GM21825 (cell line): ENCODE results near the gene WDR7.

ENCODE experiments used
- ATAC-seq: cut with Tn5 transposase; IDR thresholded peaks from one replicate; pipeline ENCODE4 v1.9.1; 2021; ENCODE audit warnings: mild to moderate bottlenecking, moderate library complexity; ENCODE audit not compliant: unreplicated experiment

WDR7 gene

DNA sequence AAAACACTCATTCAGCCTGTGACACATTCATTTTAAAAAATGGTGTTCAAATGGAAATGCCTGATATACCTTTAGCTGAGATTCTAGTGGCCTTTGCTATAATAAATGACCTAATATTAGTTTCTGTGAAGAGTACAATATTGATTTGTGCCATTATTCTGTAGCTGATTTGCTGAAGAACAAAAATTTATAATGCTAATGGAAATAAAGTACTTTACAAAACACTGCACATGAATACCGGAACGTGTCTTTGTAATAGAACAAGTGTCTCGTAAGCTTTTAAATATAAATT is 138.7 kb downstream of the WDR7 start:
- no peak for ATAC-seq

DNA sequence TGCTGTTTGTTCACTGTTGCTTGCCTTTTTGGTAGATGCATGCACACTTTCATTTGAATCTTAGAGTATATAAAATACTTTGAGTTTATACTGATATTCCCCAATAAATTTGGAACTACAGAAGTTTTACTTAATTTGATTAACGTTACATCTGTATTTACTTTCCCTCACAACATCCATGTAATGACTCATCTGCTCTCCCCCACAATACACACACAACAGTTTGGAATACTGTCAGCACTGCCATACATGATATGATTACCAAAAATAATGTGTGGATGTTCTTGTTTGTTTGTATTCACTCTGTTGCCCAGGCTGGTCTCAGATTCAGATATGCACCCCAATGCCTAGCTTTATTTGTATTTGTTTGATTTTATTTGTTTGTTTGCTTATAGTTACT is 144.2 kb downstream of the WDR7 start:
- no peak for ATAC-seq

DNA sequence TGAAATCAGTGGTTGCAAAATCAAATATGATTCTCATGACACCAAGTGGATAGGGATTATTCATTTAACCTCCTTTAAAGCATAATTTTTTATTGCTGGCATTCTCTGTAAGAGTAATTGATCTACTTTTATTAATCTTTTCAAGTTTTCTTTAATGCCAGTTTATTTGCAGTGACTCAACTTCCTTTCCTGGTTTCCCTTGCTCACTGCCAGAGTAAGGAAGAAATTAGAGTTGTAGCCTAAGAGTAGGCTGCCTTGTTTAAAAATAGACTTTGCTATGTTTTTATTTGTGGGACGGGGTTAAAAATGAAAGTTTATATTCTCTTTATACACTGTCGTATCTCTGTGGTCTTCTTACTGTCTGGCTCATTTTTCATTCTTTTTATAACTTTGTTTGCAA is 148.6 kb downstream of the WDR7 start:
- ATAC-seq, result no peak

DNA sequence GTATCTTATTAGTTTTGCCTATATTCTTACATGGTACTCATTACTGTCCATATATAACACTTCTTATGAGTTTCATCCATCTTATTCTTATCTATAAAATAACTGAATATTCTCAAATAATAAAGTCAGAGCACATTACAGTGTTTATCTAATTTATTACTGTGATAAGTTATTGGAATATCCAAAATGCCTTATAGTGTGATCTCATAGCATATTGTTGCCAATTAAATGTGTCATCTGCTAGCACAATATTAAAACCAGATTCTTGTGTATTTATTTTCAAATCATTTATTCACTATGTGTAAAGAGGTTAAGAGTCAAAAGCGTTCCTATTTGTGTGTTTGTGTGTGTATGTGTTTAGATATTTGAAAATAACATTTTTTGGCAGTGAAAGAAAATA is 151.9 kb downstream of the WDR7 start:
- ATAC-seq, result no peak

DNA sequence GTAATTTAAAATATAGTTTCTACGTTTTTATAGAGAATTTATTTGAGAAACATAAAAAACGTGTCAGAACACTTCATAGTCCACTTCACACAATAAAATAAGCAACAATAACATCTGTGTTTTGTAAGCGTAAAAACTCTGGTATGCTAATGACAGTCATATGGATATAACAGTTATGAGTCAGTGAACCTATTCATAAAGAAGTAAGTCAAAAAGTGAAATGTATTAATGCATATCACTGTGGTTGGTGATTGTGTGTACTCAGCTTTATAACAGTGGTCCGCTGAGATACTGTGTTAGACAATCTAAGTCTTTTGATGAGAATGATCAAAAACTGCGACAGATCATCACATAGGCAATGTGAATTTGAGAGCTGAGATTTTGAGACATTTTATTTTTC is 153.2 kb downstream of the WDR7 start:
- no peak for ATAC-seq

DNA sequence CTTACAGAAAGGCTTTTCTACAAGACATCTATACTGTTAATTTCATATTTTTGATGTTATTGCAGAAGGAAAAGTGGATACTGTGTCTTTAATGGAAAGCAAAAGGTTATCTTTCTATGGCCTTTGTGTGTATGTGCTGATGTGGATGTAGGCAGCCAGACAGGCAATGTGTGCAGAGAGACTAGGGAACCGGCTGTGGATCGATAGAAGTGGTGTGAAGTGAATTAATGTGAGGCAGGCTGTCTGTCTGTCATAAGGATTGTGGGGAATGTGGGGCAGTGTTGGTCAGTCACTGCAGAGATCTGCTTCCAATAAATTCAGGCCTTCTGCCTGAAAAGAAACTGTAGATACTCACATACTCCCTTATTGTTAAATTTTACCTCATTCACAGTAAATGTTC is 156.7 kb downstream of the WDR7 start:
- no peak for ATAC-seq

DNA sequence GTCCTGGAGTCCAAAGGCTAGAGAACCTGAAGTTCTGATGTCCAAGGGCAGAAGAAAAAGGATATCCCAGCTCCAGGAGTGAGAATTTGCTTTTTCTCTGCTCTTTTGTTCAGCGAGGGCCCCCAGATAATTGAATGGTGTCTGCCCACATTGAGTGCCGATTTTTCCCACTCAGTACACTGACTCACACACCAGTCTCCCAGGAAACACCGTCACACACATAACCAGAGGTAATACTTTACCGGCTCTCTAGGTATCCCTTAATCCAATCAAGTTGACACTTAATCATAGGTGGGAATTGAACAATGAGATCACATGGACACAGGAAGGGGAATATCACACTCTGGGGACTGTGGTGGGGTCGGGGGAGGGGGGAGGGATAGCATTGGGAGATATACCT is 161.5 kb downstream of the WDR7 start:
- no peak for ATAC-seq

DNA sequence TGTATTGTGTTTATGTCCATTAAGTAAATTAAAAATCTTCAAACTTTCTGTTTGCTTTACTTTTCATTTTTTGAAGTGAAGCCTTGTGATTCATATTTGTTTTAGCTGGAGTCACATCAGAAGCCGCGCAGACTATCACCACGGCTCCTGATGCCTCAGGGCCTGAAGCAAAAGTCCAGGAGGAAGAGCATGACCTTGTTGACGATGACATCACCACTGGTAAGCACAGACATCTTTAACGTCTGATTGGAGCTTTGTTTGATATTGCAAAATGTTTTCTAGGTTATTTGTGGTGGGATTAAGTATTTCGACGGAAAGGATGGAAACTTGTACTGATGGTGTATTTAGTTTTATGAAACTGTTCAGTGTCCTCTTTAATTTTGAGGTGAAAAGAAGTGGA is 164.8 kb downstream of the WDR7 start:
- ATAC-seq, result no peak

DNA sequence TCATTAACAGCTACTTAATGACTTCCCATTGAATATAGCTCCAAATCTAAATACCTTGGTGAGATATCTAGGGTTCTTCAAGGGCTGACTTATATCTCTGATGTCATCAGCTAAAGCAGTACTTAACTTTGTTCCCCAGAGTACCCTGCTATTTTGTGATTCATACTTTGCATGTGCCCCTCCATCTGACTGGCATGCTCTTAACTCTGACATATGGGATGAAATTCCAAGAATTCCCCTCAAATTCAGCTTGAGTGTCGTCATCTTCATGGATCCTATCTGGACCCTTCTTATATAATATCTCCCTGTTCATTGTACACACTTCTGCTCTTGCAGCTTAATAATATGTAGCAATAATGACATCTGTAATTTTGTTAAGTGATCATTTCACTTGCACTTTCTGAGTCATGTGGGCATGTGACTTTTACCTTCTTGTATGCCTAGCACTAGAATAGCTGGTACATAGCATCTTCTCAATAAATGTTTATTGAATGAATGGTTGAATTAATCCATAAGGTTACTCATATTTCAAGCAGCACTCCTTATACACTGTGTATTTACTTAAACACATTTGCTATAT is 172.9 kb downstream of the WDR7 start:
- no peak for ATAC-seq

DNA sequence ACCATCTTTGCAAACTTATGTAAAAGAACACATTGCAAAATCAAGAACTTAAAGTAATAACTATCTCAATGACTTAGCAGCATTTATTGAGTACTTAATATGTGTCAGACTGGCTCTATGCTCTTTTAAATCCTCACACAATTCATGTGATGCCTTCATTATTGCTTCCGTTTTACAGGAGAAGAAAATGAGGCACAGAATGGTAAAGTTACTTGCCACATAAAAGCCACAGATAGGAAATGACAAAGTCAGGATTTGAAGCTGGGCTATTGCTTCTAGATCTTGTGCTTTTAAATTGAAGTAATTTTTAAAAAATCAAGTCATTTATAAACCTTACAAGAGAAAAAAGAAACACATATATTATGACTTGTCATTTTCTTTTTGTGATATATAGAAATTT is 174.2 kb downstream of the WDR7 start:
- no peak for ATAC-seq

DNA sequence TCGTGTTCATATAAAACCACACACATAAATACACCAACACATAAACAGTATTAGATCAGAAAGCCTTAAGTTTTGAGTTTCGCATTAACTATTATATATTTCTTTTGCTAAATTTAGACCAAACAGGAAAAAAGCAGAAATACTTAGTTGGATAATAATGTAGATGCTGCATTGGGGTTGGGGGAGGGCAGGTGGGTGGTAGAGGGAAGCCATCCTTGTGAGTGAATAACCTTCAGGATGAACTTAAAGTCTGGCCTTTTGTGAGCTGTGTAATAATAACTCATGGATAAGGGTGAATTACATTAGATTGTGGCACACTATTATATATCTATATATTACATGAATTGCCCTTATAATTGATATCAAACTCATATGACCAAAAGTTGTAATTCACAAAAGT is 174.7 kb downstream of the WDR7 start:
- no peak for ATAC-seq

DNA sequence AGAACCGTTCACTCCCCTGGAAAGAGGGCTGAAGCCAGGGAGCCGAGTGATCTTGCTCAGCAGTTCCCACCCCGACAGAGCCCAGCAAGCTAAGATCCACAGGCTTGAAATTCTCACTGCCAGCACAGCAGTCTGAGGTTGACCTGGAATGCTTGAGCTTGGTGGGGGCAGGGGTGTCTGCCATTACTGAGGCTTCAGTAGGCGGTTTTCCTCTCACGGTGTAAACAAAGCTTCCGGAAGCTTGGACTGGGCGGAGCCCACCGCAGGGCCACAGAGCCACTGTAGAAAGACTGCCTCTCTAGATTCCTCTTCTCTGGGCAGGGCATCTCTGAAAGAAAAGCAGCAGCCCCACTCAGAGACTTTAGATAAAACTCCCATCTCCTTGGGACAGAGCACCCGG is 180.8 kb downstream of the WDR7 start:
- ATAC-seq, result no peak

DNA sequence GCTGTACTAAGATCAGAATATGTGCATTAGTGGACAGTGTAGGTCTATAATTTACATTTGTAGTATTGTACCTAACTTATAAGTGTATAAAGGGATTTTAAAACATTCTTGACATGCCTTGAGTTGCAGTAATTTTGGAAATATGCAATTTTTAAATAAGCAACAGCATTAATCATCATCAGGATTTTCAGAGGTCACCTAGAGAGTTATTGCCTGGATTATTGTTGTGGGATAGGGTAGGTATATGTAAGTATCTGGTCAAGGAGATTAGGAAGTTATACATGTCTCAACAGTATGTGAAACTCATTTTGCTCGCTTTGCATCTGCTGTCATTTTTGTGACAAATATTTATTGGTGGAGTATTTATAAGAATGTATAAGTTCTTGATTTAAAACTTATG is 184.2 kb downstream of the WDR7 start:
- no peak for ATAC-seq

DNA sequence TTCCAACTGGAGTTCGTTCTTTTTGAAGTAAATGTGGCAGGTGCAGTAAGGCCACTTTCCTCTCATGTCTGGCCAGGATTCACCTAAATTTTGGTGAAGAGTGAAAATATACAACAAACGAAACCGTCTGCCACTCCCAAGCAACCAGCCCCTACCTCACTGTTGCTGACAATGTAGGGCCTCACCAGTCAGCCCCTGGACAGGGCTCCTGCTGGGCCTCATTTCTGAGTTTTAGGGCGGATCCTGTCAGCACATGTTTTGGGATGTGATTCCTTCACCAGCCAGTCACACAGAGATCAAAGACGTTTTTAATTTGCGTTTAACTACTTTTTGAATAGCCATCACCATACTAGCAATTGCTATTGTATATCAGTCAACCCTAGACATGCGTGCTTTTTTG is 185.0 kb downstream of the WDR7 start:
- ATAC-seq, result no peak

DNA sequence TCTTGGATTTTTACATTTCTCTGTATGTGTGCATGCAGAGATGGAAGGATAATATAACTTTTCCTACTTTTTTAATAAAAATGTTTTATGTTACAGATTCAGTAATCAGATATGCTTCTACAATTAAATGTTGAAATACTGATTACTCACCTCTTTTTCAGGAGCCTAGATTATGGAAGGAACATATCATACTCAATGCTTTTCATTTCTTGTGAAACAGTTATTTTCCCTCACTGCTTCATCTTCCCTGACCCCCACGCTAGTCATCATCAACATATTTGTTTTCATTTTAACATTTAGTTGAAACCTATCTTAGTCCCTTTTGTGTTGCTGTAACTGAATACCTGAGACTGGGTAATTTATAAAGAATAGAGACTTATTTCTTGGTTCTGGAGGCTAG is 190.7 kb downstream of the WDR7 start:
- ATAC-seq, result no peak

DNA sequence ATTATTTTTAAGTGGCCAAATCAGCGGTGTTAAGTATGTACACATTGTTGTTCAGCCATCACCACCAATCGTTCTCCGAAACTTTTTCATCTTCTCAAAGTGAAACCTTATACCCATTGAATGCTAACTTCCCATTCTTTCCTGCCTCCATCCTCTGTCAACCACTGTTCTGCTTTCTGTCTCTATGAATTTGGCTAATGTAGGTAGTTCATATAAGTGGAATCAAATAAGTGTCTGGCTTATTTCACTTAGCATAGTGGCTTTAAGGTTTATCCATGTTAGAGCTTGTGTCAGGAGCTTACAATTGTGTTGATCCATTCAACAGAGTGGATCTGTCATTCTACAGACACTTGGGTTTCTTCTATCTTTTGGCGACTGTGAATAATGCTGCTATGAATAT is 192.1 kb downstream of the WDR7 start:
- ATAC-seq, result no peak

DNA sequence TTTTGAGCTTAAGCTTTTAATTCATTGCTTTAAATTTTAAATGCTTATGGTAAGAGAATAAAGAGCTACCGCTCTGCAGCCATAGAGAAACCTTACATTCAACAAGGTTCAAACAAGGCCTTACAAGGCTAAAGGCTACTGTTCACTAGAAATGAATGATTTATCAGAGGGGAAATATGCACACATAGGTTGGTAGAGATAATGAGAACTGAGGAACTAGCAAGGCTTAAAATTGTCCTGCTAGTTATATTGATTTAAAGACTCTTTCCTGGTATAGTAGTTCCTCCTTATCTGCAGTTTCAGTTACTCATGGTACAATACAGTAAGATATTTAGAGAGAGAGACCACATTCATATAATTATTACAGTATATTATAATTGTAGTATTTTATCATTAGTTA is 193.4 kb downstream of the WDR7 start:
- no peak for ATAC-seq

DNA sequence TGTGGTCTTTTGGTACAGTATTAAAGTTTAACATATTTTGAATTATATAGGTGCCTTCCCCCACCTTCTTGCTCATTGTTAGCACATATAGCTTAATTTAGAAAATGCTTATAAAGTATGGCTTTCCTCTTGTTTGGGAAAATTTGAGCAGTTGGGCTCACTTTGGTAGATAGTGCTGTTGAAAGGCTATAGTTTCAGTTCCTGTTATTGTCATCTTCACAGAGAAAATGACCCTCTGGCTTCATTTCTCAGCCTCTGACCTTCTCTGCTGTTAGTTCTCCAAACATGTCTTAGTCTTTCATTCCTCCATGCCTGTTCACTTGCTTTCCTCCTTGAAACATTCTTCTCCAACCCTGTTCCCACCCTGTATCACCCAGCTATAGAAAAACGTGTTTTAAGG is 200.6 kb downstream of the WDR7 start:
- ATAC-seq, result peak; percentile 86

DNA sequence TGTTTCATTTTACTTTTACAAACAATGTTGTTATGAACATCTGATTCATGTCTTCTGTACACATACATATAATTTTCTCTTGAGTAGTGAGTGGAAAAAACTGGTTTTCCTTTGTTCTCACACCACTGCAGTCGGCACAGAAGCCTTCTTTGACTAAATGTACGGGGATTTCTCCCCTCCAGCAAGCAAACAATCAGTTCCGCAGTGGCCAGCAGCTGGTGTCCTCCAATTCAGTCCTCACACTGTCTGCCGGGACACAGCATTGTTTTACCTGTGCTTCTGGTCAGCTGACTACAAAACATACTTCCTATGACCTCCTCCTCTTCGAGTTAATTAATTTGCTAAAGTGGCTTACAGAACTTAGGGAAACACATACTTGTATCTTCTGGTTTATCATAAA is 202.8 kb downstream of the WDR7 start:
- no peak for ATAC-seq

DNA sequence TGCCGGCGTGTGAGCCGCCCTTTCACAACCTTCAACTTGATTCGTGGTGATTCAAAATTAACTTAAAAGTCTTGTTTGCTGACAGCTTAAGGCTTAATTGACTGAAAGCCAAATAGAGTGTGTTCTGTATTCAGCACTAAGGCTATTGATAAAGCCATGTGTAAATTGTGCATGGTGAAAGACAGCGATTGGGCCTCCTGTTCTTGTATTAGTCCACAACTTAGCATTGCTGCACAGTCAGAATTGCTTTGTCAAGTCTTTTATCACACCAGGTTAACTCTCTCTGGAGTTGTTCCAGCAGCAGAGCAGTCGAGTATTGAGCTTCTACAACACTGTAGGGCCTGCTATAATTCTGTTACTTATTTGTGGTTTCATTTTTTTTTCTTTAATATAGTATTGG is 210.1 kb downstream of the WDR7 start:
- ATAC-seq, result no peak

DNA sequence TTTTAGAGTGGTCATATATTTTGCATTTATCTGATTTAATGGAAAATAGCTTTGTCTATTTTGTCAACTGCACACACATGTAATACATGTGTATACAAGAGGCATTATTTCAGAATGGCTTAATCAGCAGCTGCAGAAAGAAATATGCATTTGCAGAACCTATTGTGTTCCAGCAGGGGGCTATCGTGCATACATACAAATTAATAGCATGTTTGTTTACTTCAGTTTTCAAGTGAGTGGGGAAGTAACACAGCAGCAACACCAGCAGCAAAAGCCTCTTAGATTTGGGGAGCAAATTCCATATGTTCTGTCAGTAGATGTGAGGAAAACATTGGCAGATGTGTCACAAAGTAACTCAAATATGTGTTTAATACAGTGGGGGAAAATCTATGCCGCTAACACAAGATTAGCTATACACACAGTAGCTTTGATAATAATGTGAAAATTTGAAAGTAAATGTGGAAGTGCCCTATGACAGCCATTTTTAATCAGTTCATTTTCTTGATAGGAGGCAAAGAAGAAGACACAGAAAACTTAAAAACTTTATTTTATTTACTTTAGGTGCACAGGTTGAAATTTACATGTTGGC is 218.1 kb downstream of the WDR7 start:
- ATAC-seq, result no peak

DNA sequence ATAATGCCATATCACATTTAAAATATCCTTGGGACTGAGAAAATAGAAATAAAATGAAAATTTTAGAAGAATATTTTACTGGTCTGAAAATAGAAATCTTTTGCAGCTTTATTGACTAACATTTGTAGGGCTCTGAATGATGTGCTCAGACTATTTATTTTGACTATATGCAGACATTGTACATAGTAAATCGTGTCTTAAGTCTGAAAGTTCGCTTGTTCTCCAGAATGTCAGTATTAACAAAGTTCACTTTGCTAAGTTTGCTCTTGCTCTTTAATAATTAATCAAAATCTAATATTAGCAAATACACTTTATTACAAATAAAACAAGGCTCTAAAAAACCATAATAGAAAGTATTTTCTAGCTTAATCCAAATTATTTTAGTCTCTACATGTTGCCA is 219.8 kb downstream of the WDR7 start:
- no peak for ATAC-seq

DNA sequence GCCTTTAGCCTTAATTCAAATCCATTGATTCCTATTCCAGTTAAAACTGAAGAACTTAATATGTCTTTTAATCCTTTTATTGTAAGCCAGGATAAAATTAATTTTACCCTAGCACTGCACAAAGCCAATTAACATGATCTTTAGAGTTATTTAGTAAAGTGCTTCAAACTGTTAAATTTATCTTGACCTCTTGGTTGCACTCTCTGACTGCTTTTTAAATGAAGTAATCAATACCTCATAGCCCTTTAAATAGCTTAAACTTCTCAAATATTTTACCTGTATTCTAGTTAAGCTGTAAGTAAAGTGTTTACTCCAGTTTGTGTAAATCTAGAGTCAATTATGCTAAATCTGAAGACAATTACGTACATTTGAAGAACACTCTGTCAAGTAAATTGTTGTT is 221.0 kb downstream of the WDR7 start:
- no peak for ATAC-seq
